IMR-90 (cell line): Measurements from ENCODE around the gene TAF4.

Source experiments
- BHLHE40 ChIP-seq: fragments of 150-350 bp; IDR thresholded peaks from 2 replicates; pipeline ENCODE4 v1.6.1; 2016; ENCODE audit warnings: mild to moderate bottlenecking, low read depth, low read length
- POLR2A ChIP-seq: IDR thresholded peaks from 2 replicates; pipeline ENCODE4 v1.6.1; 2012; ENCODE audit warnings: mild to moderate bottlenecking, low read depth, low read length

DNA sequence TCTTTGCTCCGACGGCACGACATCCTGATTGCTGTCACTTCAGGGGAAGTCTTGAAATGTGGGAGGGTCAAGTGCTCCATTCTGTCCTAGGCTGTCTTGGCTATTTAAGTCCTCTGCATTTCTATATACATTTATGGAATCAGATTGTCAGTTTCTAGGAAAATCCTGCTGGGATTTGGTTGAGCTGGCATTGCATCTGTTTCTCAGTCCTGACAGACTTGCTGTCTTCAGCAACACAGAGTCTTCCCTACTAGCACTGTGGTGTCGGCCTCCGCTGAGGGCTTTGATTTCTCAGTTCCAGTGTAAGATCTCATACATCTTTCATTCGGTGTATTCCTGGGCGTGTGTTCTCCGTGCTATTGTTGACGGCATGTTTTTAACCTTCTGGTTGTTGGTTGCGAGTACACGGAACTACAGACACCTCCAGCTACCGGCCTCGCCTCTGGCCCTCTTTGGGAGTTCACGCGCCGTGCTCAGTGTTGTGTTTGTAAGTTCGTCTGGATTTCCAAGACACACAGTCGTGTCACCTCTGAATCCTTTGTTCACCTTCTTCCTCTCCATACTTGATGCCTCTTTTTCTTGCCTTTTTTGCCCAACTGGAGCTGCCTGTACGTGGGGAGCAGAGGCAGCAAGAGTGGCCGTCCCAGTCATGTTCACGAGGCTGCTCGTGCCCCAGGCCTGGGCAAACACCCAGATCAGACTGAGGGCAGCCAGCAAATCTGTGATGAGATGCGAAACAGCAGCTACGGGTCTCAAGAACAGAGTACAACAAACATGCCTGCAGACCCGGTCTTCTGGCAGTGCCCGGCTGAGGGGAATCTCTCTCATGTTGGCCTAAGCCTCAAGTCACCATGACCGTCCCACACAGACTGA lies 92.8 kb downstream of the TAF4 start:
- TF ChIP-seq POLR2A (no peak), BHLHE40 (no peak)
